ENCODE data around the gene LYRM7.
A peak's percentile ranks its signal among the peaks of the same experiment; 100 is the strongest.

Gene LYRM7

DNA sequence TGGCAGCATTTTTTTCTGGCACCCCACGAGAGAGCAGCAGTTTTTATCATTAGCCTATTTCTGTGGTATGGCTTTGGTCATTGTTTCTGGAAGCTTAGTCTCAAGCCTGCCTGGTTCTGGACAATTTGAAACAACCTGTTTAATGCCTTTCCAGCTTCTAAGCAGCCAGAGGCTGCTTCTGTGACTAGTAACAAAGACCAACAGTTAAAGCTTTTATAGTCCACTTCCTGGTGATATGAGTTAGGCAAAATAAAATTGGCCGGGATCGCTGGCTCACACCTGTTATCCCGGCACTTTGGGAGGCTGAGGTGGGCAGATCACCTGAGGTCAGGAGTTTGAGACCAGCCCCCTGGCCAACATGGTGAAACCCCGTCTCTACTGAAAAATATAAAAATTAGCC, 24.0 kb downstream of the LYRM7 start:
- DNase-seq = no peak
- no peaks in the 10 kb centered on the region for H3K27me3 Mint-ChIP-seq
- H3K9me3 Mint-ChIP-seq = no peaks in the 10 kb centered on the region
- no peak overlapping the region for H3K27ac Mint-ChIP-seq
- CTCF ChIA-PET = interaction anchor here (0.6 to 1.0 kb wide), 2 partner anchors 67 to 81 kb away, joined by 3 read pairs; no protein-coding TSS in a partner anchor
- no peaks in the 10 kb centered on the region for H3K4me1 Mint-ChIP-seq
- peaks cover 8% of the 10 kb centered on the region for H3K36me3 Mint-ChIP-seq
- no peak overlapping the region for H3K4me3 Mint-ChIP-seq

DNA sequence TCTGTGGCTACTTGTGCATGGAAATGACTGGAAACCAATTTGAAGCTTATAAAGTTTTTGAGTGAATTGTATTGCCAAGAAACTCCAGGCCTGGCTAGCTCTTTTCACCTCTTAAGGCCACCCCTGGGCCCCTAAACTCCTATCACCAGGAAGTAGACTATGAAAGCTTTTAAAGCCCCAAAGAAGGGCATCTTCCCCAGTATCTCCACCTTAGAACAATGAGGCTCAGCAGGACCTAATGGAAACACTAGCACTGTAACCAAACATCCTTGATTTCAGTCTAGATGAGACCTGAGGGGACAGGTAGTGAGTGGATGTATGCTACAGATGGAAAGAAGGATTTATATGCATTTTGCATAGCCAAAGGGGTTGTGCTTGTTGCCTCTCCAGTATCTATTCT, 25.0 kb downstream of the LYRM7 start:
- Mint-ChIP-seq H3K4me1 (no peaks in the 10 kb centered on the region), H3K27me3 (no peaks in the 10 kb centered on the region)
- CTCF ChIA-PET = no interaction called here

DNA sequence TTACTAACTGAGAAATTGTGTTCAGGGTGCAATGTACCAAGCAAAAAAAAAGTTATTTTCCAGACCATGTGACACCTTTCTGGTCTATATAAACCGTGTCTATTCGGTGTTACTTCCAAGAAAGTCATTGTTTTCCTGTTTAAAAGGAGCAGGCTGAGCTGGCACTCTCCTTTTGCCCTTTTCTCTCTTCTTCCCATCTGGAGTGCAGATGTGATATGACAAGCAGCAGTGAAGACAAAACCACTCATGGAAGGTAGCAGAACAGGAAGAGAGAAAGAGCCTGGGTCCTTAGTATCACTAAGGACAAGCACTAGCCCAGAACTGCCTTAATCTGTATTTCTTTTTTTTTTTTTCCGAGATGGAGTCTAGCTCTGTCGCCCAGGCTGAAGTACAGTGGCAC, 25.6 kb downstream of the LYRM7 start:
- Mint-ChIP-seq H3K4me1 (no peaks in the 10 kb centered on the region), H3K27ac (no peak overlapping the region), H3K27me3 (no peaks in the 10 kb centered on the region), H3K36me3 (peaks cover 13% of the 10 kb centered on the region), H3K9me3 (no peaks in the 10 kb centered on the region), H3K4me3 (no peak overlapping the region)
- no peak for DNase-seq
- CTCF ChIA-PET = no interaction called here

More for the DNA sequence above, 25.0 kb downstream of the LYRM7 start:
- DNase-seq = no peak
- Mint-ChIP-seq H3K36me3 (peaks cover 13% of the 10 kb centered on the region), H3K9me3 (no peaks in the 10 kb centered on the region), H3K4me3 (no peak overlapping the region), H3K27ac (no peak overlapping the region)

DNA sequence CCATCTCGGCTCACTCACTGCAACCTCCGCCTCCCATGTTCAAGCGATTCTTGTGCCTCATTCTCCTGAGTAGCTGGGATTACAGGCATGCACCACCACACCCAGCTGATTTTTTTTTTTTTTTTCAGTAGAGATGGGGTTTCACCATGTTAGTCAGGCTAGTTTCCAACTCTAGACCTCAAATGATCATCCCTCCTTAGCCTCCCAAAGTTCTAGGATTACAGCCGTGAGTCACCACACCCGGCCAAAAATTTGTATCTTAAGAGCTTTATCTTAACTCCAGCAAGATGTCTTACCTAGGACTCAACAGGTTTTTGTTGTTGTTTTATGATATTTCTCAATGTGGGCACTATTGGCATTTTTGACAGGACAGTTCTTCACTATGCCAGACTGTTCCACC, 27.9 kb downstream of the LYRM7 start:
- no peak for DNase-seq
- H3K4me1 Mint-ChIP-seq = no peaks in the 10 kb centered on the region
- H3K9me3 Mint-ChIP-seq = no peaks in the 10 kb centered on the region
- CTCF ChIA-PET = interaction anchor here (0.6 to 1.2 kb wide), 3 partner anchors 11 to 1441 kb away, joined by 3 read pairs; no protein-coding TSS in a partner anchor
- H3K4me3 Mint-ChIP-seq = no peak overlapping the region
- no peaks in the 10 kb centered on the region for H3K27me3 Mint-ChIP-seq
- H3K36me3 Mint-ChIP-seq = peaks cover 14% of the 10 kb centered on the region
- H3K27ac Mint-ChIP-seq = no peak overlapping the region

DNA sequence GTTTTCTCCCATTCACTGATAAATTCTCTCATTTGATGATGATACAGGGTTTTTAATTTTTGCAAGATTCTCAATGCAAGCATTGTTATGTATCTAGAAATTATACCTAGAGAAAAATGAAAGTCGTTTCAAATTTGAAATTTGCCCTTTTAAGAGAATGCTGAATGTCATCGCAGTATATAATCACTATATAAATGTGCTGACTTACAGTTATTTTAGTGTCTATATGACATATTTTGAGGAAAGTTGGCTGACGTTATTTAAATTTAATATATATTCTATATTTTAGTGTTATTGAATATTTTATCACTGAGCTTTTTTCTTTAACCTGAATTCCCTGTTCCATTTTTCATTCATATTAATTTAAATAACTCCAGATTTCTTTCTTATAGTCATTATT, 29.8 kb downstream of the LYRM7 start:
- Mint-ChIP-seq H3K4me1 (no peaks in the 10 kb centered on the region), H3K4me3 (no peak overlapping the region), H3K27me3 (no peaks in the 10 kb centered on the region), H3K9me3 (no peaks in the 10 kb centered on the region), H3K27ac (no peak overlapping the region), H3K36me3 (peaks cover 14% of the 10 kb centered on the region)
- CTCF ChIA-PET = no interaction called here
- no peak for DNase-seq

DNA sequence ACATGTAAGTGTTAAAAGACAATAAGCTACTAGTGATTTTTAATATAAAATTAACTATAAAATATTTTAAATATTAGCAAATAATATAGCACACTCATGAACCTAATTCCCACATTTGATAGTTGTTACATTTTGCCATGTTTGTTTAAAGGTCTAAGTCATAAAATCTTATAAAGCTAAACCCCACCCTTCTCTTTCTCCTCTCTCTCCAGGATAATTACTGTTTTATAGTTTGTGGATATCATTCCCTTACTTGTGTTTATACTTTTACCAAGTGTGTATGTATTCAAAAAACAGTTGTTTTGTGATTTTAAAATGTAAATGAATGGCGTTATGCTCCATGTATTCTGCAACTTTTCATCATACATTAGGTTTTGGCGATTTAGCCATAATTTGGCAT, 34.2 kb downstream of the LYRM7 start:
- no peak overlapping the region for H3K4me3 Mint-ChIP-seq
- CTCF ChIA-PET = no interaction called here
- no peak for DNase-seq
- no peaks in the 10 kb centered on the region for H3K27me3 Mint-ChIP-seq
- peaks cover 10% of the 10 kb centered on the region for H3K36me3 Mint-ChIP-seq
- H3K9me3 Mint-ChIP-seq = no peaks in the 10 kb centered on the region
- H3K4me1 Mint-ChIP-seq = peaks cover 25% of the 10 kb centered on the region
- no peak overlapping the region for H3K27ac Mint-ChIP-seq

DNA sequence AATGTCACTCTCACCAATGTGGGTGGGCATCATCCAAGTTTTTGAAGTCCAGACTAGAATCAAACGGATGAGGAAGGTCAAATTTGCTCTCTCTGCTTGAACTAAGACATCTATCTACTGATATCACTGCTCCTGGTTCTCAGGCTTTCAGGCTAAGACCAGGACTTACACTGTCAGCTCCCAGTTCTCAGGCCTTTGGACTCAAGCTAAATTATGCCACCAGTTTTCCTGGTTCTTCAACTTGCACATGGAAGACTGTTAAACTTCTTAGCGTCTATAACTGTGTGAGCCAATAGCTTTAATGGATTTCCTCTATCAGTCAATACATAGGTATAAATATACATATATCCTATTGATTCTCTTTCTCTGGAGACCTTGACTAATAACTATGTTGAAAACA, 35.3 kb downstream of the LYRM7 start:
- H3K27me3 Mint-ChIP-seq = no peaks in the 10 kb centered on the region
- no peaks in the 10 kb centered on the region for H3K9me3 Mint-ChIP-seq
- peaks cover 5% of the 10 kb centered on the region for H3K36me3 Mint-ChIP-seq
- DNase-seq = no peak
- no peak overlapping the region for H3K27ac Mint-ChIP-seq
- H3K4me3 Mint-ChIP-seq = no peak overlapping the region
- CTCF ChIA-PET = no interaction called here
- peaks cover 35% of the 10 kb centered on the region for H3K4me1 Mint-ChIP-seq

DNA sequence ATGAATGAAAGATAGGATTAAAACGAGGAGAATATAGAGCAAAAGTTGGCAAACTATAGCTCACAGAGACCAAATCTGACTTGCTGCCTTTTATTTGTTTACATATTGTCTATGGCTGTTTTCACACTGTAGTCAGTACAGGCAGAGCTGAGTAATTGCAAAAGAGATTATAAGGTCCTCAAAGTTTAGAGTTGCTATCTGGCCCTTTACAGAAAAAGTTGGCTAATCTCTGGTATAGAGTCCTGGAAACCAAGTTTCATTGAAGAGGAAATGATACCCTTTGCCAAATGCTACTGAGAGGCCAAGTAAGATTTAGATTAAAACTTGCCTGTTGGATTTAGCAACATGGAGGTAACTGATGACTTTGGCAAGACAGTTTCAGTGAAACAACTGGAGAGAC, 36.0 kb downstream of the LYRM7 start:
- no peak overlapping the region for H3K27ac Mint-ChIP-seq
- peaks cover 5% of the 10 kb centered on the region for H3K36me3 Mint-ChIP-seq
- CTCF ChIA-PET = no interaction called here
- peaks cover 43% of the 10 kb centered on the region for H3K4me1 Mint-ChIP-seq
- H3K27me3 Mint-ChIP-seq = no peaks in the 10 kb centered on the region
- H3K9me3 Mint-ChIP-seq = no peaks in the 10 kb centered on the region
- no peak for DNase-seq
- H3K4me3 Mint-ChIP-seq = no peak overlapping the region

DNA sequence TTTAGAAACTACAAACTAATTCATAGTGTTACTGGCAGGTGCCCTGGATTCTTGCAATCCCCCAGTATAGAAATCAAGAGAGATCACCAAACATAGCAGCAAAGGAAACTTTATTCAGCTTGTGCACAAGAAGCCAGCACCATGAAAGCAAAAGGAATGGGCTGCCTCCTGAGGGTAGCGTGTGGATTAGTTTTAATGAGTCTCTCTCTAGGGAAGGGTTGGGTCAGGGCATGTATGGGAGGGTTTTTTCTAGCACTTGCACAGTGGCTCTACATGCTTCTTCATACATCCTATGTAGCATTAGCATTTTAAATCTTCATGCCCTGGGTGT, 38.4 kb downstream of the LYRM7 start:
- DNase-seq = no peak
- Mint-ChIP-seq H3K27ac (peak overlapping the region; percentile 97), H3K4me3 (peak overlapping the region; percentile 61), H3K9me3 (no peaks in the 10 kb centered on the region), H3K27me3 (no peaks in the 10 kb centered on the region), H3K36me3 (peaks cover 9% of the 10 kb centered on the region), H3K4me1 (peaks cover 51% of the 10 kb centered on the region)
- CTCF ChIA-PET = interaction anchor here (0.6 to 1.6 kb wide), 7 partner anchors 11 to 173 kb away, joined by 3 to 5 read pairs (median 3); no protein-coding TSS in a partner anchor

DNA sequence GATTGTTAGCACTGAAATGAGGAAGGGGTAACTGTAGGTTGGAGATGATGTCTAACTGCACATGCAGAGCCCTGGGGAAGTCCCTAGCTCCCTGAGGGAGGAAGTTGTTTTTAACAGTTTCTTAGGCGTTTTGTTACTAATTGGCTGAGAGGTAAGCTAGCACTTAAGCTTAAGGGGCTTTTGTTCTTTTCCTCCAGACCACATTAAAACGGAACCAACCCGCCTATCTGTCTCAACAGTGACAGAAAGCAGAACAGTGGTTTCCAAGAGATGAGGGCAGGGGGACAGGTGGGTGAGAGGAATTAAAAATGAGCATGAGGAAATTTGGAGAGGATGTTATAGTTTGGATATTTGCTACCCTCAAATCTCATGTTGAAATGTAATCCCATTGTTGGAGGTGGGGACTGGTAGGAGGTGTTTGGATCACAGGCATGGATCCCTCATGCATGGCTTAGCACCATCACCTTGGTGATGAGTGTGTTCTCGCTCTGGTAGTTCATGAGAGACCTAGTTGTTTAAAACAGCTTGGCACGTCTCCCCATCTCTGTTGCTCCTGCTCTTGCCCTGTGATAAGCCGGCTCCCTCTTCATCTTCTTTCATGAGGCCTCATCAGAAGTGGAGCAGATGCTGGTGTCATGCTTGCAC, 38.9 kb downstream of the LYRM7 start:
- peak; percentile 60 for DNase-seq
- CTCF ChIA-PET = interaction anchor here (0.6 to 1.6 kb wide), 7 partner anchors 11 to 172 kb away, joined by 3 to 5 read pairs (median 3); no protein-coding TSS in a partner anchor

DNA sequence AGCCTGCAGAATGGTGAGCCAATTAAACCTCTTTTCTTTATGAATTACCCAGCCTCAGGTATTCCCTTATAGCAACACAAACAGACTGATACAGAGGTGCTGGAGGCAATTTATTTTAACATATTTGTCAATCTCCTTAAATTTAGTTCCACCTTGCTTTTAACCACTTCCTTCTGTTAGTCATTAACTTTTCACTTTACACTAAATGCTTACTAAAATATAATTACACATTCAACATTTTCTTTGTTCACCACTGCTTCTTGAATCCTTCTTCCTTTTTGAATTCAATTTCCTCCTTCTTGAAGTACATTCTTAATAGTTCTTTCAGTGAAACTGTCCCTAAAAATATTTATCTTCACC, 39.4 kb downstream of the LYRM7 start:
- no peak for DNase-seq
- CTCF ChIA-PET = interaction anchor here (1.0 to 1.6 kb wide), 3 partner anchors 12 to 172 kb away, joined by 3 to 5 read pairs (median 3); no protein-coding TSS in a partner anchor
- peaks cover 61% of the 10 kb centered on the region for H3K4me1 Mint-ChIP-seq
- no peaks in the 10 kb centered on the region for H3K27me3 Mint-ChIP-seq
- no peaks in the 10 kb centered on the region for H3K9me3 Mint-ChIP-seq
- H3K4me3 Mint-ChIP-seq = peak overlapping the region; percentile 61
- peak overlapping the region; percentile 97 for H3K27ac Mint-ChIP-seq
- H3K36me3 Mint-ChIP-seq = peaks cover 9% of the 10 kb centered on the region

More for the DNA sequence above, 38.9 kb downstream of the LYRM7 start:
- H3K4me1 Mint-ChIP-seq = peaks cover 56% of the 10 kb centered on the region
- peaks cover 9% of the 10 kb centered on the region for H3K36me3 Mint-ChIP-seq
- peak overlapping the region; percentile 61 for H3K4me3 Mint-ChIP-seq
- peak overlapping the region; percentile 97 for H3K27ac Mint-ChIP-seq
- no peaks in the 10 kb centered on the region for H3K9me3 Mint-ChIP-seq
- H3K27me3 Mint-ChIP-seq = no peaks in the 10 kb centered on the region

DNA sequence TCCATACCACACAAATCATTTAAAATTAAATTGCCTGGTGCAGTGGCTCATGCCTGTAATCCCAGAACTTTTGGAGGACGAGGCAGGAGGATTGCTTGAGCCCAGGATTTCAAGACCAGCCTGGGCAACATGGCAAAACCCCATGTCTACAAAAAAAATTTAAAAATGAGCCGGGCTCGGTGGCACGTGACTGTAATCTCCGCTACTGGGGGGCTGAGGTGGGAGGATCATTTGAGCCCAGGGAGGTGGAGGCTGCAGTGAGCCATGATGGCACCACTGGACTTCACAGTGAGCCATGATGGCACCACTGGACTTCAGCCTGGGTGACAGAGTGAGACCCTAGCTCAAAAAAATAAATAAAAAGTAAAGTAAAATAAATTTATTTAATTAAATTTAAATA, 40.9 kb downstream of the LYRM7 start:
- Mint-ChIP-seq H3K9me3 (no peaks in the 10 kb centered on the region), H3K27ac (no peak overlapping the region), H3K4me1 (peaks cover 60% of the 10 kb centered on the region), H3K27me3 (no peaks in the 10 kb centered on the region), H3K36me3 (peaks cover 9% of the 10 kb centered on the region), H3K4me3 (no peak overlapping the region)
- CTCF ChIA-PET = no interaction called here
- no peak for DNase-seq

DNA sequence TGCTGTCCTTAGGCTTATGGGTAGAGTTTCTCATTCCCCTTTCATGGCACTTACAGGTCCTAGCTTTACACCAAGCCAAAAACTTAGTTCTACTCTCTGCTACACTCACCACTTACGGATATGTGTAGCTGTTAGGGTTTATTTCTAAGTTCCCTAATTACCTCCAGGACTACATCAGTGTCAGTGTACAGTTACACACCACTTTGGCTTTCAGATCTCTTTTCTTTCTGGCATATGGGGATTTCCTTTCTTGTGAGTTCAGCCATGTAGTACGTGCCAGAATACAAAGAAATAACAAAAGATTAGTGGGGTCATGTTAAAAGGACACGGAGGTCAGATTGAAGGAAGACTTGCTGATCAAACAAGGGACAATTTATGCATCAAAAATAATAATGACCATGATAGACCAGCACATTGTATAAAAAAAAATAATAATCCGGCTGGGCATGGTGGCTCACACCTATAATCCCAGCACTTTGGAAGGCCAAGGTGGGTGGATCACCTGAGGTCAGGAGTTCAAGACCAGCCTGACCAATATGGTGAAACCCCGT, 41.8 kb downstream of the LYRM7 start:
- no peak for DNase-seq
- CTCF ChIA-PET = no interaction called here
- no peaks in the 10 kb centered on the region for H3K9me3 Mint-ChIP-seq
- peaks cover 7% of the 10 kb centered on the region for H3K36me3 Mint-ChIP-seq
- H3K4me1 Mint-ChIP-seq = peaks cover 56% of the 10 kb centered on the region
- H3K27me3 Mint-ChIP-seq = no peaks in the 10 kb centered on the region
- peak overlapping the region; percentile 19 for H3K27ac Mint-ChIP-seq
- H3K4me3 Mint-ChIP-seq = no peak overlapping the region

DNA sequence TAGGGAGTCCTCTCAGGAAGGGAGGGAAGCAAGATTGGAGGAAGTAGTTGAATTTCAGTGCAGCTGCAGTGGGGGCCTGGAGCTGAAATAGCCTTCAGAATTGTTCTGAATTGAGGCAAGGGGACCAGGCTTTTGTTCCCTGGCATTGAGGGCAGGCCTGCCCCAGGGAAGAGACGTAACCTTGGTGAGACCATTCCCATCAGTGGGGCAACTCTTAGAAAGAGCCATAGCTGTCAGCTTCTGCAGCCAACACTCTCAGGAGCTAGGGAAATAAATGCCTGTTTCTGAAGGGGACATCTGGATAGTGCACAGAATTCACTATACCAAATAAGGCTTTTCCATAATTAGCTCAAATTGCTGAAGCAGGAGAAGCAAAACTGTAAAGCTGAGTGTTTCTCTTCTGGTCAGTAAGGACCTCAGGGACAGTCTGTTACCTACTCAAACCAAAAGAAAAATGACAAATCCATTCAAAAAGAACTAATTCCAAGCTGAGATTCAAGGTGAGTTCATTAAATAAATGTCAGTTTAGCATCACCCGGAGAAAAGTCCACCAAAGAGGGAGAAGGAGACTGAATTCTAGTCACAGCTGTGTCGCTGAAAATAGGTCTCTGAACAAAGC, 44.0 kb downstream of the LYRM7 start:
- H3K4me3 Mint-ChIP-seq = no peak overlapping the region

DNA sequence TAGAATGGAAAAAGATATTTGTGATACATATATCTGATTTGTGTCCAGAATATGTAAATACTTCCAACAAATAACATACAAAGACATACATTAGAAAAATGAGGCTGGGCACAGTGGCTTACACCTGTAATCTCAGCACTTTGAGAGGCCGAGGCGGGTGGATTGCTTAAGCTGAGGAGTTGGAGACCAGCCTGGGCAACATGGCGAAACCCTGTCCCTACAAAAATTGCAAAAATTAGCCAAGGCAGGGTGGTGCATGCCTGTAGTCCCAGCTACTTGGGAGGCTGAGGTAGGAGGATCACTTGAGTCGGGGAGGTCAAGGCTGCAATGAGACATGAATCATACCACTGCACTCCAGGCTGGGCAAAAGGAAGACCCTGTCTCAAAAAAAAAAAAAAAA, 47.0 kb downstream of the LYRM7 start:
- CTCF ChIA-PET = no interaction called here
- no peak overlapping the region for H3K27ac Mint-ChIP-seq
- no peak overlapping the region for H3K4me3 Mint-ChIP-seq
- no peaks in the 10 kb centered on the region for H3K27me3 Mint-ChIP-seq
- no peaks in the 10 kb centered on the region for H3K9me3 Mint-ChIP-seq
- no peak for DNase-seq
- H3K4me1 Mint-ChIP-seq = peaks cover 18% of the 10 kb centered on the region
- H3K36me3 Mint-ChIP-seq = peaks cover 8% of the 10 kb centered on the region

More for the DNA sequence above, 44.0 kb downstream of the LYRM7 start:
- H3K27ac Mint-ChIP-seq = no peak overlapping the region
- no peak for DNase-seq
- H3K4me1 Mint-ChIP-seq = peaks cover 42% of the 10 kb centered on the region
- peaks cover 7% of the 10 kb centered on the region for H3K36me3 Mint-ChIP-seq
- no peaks in the 10 kb centered on the region for H3K9me3 Mint-ChIP-seq
- no peaks in the 10 kb centered on the region for H3K27me3 Mint-ChIP-seq
- CTCF ChIA-PET = interaction anchor here (1.2 to 1.5 kb wide), 2 partner anchors 35 to 168 kb away, joined by 3 to 4 read pairs; no protein-coding TSS in a partner anchor

Data from activated naive CD4-positive, alpha-beta T cell treated with anti-CD3 and anti-CD28 coated beads, Interleukin-2, amount 10 ng/mL, durations not matched to agents 7 days and 5 days (primary cell).